ENCODE measurements around the gene SEC62. TPM values are rescaled to one million over a fixed set of nuclear protein-coding genes. Genes with fewer than 3 reads are reported as not detected.
A peak's percentile ranks its signal among the peaks of the same experiment; 100 is the strongest.

Gene SEC62
- total RNA-seq, 2 donors from 2014 or later, result 80.8 to 87.0 TPM

DNA sequence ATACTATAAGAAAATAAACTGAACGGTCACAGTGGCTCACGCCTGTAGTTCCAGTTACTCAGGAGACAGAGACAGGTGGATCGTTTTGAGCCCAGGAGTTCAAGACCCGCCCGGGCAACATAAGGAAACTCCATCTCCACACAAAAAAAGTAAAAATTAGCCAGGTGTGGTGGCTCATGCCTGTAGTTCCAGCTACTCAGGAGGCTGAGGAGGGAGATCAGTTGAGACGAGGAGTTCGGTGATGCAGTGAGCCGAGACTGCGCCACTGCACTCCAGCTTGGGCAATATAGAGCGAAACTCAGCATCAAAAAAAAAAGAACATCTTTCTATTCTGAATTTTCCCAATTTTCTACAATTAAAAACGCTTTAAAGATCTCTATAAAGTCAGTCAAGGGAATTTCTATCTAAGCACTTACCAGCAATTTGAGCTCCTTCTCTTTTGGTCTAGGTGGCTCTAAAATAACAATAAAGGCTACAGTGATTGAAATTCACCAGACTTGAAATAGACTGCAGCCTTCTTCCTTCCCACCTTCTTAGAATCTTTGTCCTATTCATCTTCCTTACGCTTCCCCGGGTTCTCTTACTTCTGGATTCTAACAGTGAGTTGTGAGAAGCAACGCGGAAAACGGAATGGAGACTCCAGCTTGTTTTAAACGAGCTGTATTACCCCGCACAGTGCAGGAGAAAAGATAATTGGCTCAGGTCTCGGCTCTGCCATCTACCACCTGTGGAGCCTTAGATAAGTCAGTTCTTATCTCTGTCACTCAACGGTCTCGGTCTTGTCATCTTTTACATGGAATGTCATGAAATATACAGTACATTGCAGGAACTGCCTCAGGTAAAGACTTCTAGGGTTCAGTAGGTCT, 812 bp upstream of the SEC62 start:
- intact Hi-C loops (cut with DNase I, micrococcal nuclease), result loop anchor here in 1 of 2 donors (5.0 to 10.0 kb wide), 2 partner anchors 101 to 203 kb away; partner anchors contain the start of gene LRRC31
- ATAC-seq (peak; percentile 22), DNase-seq (peak in 1 of 2 donors; percentile 24)

DNA sequence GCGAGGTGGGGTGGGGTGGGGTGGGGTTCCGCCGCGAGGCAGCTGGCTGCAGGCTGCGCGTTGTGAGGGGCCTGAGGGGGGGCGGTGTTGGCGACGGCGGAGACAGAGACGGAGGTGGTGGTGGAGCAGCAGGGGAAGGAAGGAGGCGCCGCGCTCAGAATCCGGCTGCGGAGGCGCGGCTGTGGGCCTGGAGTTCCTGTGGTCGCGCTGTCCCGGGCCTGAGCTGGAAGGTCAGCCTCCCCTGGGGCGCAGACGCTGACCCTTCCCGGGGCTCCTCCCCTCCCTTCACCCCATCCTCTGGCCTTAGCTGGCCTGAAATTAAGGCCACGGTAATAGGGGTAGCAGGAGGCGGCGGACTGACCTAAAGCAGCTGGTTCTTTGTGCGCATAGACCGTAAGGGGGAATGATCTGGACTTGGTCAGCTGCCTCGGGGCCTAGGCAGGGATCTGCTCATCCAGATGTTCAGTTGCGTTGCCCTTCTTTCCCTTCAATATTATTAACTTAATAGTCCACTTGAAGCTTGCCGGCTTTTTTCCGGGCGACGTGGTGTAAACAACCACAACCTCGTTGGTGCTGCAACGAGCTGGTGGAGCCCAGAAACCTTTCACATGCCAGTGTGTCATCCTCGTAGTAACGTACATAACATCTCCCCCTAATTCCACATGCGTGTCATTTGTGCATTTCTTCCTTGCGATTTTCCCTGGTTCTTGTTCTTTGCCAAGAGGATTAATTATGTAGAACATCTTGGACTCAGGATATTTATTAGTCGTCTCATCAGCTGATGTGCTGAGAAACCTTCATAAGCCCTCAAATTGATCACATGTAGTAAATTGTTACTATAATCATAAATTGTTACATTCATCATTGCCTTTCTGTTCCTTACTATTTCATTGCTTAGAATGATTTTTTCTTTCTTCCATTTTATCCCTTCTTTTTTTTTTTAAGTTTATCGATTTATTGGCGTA, 626 bp downstream of the SEC62 start:
- DNase-seq, result peak in 1 of 2 donors; percentile 47
- intact Hi-C loops (cut with DNase I, micrococcal nuclease), result loop anchor here in 1 of 2 donors (5.0 to 10.0 kb wide), 2 partner anchors 102 to 205 kb away; partner anchors contain the start of gene LRRC31
- ATAC-seq, result peak; percentile 67

- ATAC-seq (no peak), DNase-seq (no peak)
- intact Hi-C loops (cut with DNase I, micrococcal nuclease), result loop anchor here in 1 of 2 donors (5.0 to 10.0 kb wide), 2 partner anchors 104 to 206 kb away; partner anchors contain the start of gene LRRC31
Measured at GRCh38 chr3:169968224-169968885, 1.7 kb downstream of the SEC62 start.

- ATAC-seq (no peak), DNase-seq (no peak)
- intact Hi-C loops (cut with DNase I, micrococcal nuclease), result loop anchor here in 1 of 2 donors (5.0 to 10.0 kb wide), 2 partner anchors 105 to 207 kb away; partner anchors contain the start of gene LRRC31
Measured at GRCh38 chr3:169969174-169970095, 2.8 kb downstream of the SEC62 start.

DNA sequence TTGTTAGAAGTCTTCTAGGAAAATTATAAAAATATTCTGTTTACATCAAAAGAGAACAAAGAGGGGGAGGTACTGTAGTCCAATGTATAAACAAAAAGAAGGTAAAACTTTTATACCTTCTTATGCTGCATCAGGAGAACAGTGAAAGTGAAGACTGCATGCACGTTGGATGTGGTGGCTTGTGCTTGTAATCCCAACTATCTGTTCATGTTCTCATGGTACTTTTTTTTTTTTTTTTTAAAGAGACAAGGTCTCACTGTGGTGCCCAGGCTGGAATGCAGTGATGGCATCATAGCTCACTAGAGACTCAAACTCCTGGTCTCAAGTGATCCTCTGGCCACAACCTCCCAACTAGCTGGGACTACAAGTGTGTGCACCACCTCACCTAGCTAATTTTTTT, 4.2 kb downstream of the SEC62 start:
- no peak for ATAC-seq
- no peak for DNase-seq
- intact Hi-C loops (cut with DNase I, micrococcal nuclease), result no loop called here

DNA sequence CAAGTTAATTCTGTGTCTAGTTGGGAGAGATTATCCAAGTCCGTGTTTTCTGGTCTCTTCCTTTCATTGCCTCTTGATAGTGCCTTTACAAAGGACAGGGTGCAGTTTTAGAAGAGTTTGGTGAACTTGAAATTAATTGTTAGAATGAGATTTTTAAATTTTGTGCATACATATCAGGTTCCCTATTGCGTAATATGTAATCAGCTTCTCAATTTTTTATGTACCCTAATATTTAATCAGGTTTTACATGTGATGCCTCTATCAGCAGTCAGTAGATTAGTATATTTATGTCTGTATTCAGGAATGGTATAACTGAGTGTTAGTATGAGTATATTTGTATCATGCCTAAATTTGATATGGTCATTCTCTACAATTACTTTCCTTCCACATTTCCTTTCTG, 4.9 kb downstream of the SEC62 start:
- DNase-seq, result no peak
- intact Hi-C loops (cut with DNase I, micrococcal nuclease), result no loop called here
- no peak for ATAC-seq

DNA sequence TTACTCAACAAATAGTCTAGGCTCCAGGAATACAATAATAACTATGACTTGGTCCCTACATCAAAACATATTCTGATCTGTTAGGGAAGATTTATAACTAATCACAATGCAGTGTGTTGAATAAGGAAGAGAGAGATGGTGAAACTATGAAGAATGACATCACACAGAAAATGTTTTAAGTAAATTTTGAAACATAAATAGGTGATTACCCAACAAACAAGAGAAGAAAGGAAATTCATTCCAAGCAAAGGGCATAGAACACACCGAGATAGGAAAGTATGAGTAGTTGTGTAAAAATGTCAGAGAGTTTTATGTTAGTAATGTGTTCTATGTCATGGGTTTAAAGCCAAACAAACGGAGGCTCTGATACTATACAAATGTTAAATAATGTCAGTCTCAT, 13.4 kb downstream of the SEC62 start:
- intact Hi-C loops (cut with DNase I, micrococcal nuclease), result no loop called here
- DNase-seq (no peak), ATAC-seq (no peak)

- no peak for ATAC-seq
- peak in 1 of 2 donors; percentile 17 for DNase-seq
- intact Hi-C loops (cut with DNase I, micrococcal nuclease), result no loop called here
Measured at GRCh38 chr3:169984292-169984691, 17.7 kb downstream of the SEC62 start.

GRCh38 chr3:169990431-169990830, 23.8 kb downstream of the SEC62 start:
- intact Hi-C loops (cut with DNase I, micrococcal nuclease), result no loop called here
- ATAC-seq (no peak), DNase-seq (no peak)

DNA sequence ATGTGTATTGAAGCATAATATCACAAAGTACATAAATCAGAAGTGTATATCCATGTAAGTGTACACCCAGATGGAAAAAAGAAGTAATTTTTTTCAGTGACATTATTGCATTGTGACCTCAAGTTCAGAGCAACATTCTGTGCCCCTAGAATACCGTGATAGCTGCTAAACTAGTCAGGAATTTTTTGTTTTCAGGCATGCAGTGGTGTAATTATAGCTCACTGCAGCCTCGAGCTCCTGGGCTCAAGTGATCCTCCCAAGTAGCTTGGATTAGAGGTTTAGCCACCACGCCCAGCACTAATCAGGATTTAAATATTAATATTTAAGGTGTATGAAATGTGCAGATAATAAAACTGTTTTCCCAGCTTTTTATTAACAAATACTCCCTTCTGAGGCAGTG, 25.5 kb downstream of the SEC62 start:
- intact Hi-C loops (cut with DNase I, micrococcal nuclease), result no loop called here
- ATAC-seq, result no peak
- no peak for DNase-seq

- no peak for DNase-seq
- intact Hi-C loops (cut with DNase I, micrococcal nuclease), result no loop called here
- ATAC-seq, result no peak
Measured at GRCh38 chr3:169992781-169993180, 26.2 kb downstream of the SEC62 start.

GRCh38 chr3:169993761-169994160, 27.2 kb downstream of the SEC62 start:
- intact Hi-C loops (cut with DNase I, micrococcal nuclease), result no loop called here
- DNase-seq (no peak), ATAC-seq (no peak)

DNA sequence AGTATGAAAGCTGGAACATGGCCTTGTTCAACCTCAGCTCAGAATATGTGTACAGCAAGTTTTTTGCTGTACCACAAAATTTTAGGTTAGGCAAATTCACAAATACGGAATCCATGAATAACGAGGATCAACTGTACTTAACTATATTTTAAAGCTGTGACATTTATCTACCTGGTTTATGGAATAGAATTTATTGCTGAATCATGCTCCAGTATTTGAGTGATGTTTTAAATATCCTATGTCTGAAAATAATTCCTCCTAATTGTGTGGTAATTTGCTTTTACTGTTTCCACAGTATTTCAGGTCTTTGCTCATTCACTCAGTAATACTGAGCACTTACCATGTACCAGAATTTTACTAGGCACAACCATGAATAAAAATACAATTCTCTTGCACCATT, 29.5 kb downstream of the SEC62 start:
- intact Hi-C loops (cut with DNase I, micrococcal nuclease), result no loop called here
- no peak for ATAC-seq
- DNase-seq, result no peak

DNA sequence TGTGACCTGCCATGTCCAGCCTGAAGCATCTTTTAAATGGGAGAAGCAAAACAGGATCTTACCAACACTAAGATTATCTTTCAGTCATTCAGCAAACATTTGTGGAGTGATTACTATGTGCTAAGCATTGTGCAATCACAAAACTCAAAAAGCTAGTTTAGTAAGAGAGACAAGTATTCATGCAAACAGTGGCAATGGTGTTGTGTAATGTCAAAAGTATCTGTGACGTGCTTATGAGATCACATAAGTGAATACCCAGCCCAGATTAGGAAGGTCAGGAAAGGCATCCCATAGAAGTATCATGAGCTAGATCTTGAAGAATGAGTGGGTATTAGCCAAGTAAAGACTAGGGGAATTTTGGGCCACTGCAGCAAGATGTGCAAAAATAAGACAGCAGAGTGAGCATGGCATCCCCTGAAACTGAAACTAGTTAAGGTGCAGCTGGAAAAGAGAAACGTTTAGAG, 32.1 kb downstream of the SEC62 start:
- intact Hi-C loops (cut with DNase I, micrococcal nuclease), result no loop called here
- no peak for DNase-seq
- ATAC-seq, result no peak

DNA sequence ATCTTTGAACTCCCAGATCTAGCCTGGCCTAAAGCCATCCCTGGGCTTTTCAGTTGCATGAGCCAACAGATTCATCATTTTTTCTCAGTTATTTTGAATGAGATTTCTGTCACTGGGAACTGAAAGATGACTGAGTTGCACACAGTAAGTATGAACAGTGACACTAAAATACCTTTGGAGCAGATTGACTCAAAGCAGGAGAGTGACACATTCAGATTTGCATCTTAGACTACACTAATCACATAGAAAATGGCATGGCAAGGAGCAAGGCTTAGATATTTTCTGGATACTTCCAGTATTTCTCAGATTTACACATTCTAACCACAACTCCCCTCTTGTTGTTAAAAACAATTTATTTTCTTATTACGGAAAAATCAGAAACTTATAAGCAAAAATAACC, 32.8 kb downstream of the SEC62 start:
- DNase-seq, result no peak
- intact Hi-C loops (cut with DNase I, micrococcal nuclease), result no loop called here
- no peak for ATAC-seq

GRCh38 chr3:170000051-170000450, 33.4 kb downstream of the SEC62 start:
- DNase-seq, result no peak
- ATAC-seq, result no peak
- intact Hi-C loops (cut with DNase I, micrococcal nuclease), result no loop called here

DNA sequence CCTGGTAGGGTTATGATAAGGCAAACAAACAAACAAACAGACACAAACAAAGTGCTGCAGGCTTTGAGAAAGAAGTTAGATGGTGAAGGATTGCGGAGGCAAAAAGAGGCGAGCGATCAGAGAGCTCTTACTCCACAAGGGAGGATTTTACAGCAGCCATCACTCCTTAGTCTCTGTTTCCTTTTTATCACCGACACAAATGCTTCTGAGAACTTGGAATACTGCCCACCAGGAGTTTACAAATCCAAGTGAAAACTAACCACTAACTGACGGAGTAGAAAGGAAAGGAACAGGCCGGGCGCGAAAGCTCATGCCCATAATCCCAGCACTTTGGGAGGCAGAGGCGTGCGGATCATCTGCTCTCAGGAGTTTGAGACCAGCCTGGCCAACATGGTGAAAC, 35.6 kb downstream of the SEC62 start:
- ATAC-seq (no peak), DNase-seq (no peak)
- intact Hi-C loops (cut with DNase I, micrococcal nuclease), result no loop called here

DNA sequence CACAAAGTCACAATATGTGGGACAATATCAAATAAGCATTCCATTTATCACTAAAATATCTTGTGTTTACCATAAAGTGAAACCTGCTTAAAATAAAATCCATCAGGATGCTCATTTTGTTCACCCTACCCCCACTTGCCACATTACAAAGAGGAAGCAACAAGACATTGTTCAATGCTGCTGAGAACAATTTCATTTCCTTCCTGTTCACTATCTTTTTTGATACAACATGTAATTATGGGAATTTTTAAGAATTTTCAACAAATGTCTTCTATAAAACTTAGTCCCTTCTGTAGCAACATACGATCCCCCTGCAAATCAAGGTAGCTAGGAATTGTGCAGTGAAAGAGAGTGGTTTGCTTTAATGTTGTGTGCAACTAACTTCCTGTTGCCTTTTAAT, 36.3 kb downstream of the SEC62 start:
- ATAC-seq (no peak), DNase-seq (no peak)
- intact Hi-C loops (cut with DNase I, micrococcal nuclease), result no loop called here
